Stimulated activated CD4-positive, alpha-beta T cell treated with anti-CD3 and anti-CD28 coated beads, TNF-alpha, amount 100 ng/mL, for 24 hours (primary cell): ENCODE results near the gene ZNF784.
A peak's percentile ranks its signal among the peaks of the same experiment; 100 is the strongest.
"Not testable (repeated sequence)": the region's sequence is repeated elsewhere in the genome, so short reads cannot be mapped to it uniquely, and the experiment has no call there.

Source experiments
- DNase-seq, 3 experiments: peaks; one replicate each; pipeline ENCODE4 v3.0.0-alpha.2; 2020; ENCODE audit warnings: low read depth in 3 of 3

Gene ZNF784

DNA sequence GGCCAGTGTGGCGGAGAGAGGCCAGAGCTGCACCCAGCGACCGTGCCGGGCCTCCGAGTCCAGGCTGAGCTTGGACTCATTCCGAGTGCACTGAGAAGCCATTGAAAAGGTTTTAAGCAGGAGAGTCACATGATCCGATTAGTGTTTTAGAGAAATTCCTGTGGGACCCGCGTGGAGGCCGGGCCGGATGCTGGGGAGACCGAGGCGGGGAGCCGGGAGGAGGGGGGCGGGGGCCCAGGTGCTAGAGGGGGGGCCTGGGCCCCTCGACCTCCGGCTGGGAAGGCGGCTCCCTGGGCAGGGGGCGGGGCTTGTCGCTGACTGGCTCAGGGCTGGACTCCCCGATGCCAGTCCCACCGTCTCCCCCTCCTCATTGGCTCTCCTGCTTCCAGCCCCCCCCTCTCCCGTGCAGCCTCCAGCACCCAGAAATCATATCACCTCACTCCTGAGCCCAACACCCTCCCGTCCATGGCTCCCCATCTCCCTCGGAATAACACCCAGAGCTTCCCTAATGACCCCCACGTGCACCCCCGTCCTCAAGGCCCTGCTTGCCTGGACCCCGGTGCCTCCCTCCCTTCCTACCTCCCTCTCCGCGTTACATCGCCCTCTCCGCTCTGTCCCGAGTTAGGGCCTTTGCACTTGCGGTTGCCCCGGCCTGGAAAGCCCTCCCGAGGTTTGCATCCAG, 38.6 kb downstream of the ZNF784 start:
- DNase-seq: peak in 2 of 3 experiments; percentile 41 to 59

DNA sequence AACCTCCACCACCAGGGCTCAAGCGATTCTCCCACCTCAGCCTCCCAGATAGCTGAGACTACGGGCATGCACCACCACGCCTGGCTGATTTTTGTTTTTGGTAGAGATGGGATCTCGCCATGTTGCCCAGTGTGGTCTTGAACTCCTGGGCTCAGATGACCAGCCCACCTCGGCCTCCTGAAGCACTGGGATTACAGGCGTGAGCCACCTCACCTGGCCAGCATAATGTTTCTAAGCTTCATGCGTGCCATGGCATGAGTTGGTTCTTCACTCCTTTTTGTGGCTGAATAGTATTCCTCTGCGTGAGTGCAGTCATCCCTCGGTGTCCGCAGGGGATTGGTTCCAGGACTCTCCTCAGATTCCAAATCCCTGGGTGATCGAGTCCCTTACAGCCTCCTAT, 39.5 kb downstream of the ZNF784 start:
- DNase-seq: no peak

DNA sequence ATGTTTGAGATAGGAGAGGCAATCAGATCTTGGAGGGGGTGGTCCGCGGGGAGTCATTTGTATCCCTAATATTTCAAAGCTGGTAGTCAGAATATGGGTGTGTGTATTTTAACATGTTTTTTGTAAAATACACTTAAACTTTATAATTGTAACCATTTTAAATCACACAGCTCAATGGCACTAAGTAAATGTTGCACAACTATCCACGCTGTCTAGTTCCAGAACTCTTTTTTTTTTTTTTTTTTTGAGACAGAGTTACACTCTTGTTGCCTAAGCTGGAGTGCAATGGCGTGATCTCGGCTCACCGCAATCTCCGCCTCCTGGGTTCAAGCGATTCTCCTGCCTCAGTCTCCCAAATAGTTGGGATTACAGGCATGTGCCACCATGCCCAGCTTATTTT, 40.5 kb downstream of the ZNF784 start:
- not testable (repeated sequence) for DNase-seq

DNA sequence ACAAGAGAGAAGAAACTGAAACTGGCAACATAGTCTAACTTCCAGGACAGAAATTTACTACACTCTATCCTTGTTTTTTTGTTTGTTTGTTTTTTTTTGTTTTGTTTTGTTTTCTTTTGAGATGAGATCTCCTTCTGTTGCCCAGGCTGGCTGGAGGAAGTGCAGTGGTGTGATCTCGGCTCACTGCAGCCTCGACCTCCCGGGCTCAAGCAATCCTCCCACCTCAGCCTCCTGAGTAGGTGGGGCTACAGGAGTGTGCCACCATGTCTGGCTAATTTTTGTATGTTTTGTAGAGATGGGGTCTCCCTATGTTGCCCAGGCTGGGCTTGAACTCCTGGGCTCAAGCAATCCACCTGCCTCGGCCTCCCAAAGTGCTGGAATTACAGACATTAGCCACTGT, 42.1 kb downstream of the ZNF784 start:
- DNase-seq: not testable (repeated sequence)

DNA sequence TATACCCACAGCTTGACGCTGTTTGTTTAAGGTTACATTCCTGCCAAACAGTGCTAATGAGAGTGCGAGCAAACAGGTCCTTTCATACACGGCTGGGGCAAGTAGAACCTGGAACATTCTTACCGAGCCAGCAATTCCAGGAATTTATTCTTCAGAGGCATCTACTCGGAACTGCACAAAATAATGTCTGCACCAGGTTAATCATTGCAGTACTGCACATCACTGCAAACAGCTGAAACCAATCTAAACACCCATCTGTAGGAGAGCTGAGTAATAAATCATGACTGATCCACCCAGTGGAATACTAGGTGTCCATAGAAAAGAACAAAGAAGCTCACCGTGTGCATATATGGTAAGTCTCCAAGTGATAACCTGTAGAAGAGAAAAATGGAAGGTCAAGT, 42.5 kb downstream of the ZNF784 start:
- no peak for DNase-seq

DNA sequence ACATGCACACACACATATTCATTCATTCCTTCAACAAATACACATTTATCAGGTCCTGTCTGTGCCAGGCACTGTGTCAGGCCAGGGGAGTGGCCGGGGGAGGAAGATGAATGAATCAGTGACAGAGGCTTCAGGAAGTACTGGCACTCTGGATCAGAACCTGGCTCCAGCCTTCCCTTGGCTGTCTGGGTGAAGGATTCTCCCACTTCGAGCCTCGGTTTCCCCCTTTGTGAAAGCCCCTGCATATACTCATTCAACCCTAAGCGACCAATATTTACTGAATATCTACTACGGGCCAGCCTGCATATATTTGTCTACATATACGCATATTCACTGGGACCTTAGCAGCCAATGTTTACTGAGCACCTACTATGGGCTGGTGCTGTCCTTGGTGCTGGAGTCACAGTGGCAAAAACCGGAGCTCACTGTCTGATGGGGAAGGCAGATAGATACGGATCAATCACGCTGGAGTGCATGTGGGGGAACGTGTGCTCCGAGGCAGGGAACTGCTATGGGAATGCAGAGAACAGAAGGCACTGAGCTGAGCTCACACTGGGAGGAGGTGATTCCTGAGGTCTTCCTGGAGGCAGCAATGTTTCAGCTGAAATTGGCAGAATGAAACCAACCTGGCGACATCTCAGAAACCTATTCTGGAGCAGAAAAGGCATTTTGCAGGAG, 43.1 kb downstream of the ZNF784 start:
- DNase-seq: peak in 1 of 3 experiments; percentile 16

DNA sequence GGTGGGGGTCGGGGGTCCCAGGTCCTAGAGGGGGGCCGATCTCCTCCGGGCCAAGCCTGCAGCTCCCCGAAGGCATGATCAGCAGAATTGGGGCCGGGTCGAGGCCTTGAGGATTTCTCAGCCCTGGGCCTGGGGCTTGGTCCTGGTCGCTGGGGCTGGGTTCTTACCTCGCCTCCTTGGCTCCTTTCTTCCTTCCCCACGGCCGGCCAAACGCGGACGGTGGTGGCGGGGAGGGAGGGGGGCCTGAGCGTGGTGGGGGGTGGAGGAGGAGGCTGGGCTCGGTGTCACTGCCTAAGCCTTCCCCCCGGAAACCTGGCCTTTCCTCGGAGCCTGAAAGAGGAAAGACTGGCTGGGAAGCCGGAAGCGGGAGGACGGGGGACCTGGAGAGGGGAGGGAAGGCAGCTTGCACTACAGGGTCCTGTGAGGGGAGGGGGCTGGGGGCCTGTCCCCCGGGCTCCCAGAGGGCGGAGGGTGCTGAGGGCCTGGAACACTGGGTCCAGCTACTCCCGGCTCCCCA, 43.7 kb downstream of the ZNF784 start, which contains the start of gene ZNF579:
Gene ZNF579 (minus strand): TSS at position 221 of the 517 bp plus-strand sequence. CDS start 1,209 bp downstream, outside the sequence.
- peak; percentile 72 to 84 (median 76) for DNase-seq

DNA sequence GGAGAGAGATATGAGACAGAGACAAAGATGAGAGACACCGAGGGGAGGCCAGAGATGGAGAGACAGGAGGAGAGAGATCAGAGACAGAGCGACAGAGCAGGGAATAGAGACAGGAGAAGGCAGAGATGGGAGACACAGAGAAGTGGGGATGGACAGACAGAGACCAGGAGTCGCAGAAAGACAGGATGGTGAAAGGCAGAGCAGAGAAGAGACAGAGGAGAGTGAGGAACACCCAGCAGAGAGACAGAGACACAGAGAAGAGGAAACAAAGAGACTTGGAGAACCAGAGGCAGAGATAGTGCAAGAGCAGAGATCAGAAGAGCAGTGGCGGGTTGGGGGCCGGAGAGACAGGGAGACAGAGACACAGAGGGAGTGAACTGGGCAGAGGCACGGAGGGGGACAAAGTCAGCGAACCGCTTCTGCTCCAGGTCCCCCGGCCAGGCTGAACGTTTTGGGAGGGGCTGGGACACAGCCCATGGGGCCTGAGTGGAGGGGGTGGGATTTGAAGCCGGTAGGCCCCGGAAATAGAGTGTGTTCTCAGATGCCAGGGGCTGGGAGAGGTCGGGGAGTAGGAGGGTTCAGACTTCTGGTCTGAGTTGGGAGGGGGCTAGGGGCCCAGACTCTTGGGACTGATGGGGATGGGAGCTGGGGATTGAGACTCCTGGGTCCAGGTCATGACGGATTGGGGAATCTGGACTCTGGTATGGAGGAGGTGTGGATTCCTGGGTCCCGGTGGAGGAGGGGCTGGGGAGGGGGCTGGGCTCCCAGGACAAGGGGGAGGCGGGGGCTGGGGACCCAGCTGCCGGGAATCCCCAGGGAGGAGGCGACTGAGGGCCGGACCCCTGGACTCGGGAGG, 44.4 kb downstream of the ZNF784 start:
- no peak for DNase-seq

DNA sequence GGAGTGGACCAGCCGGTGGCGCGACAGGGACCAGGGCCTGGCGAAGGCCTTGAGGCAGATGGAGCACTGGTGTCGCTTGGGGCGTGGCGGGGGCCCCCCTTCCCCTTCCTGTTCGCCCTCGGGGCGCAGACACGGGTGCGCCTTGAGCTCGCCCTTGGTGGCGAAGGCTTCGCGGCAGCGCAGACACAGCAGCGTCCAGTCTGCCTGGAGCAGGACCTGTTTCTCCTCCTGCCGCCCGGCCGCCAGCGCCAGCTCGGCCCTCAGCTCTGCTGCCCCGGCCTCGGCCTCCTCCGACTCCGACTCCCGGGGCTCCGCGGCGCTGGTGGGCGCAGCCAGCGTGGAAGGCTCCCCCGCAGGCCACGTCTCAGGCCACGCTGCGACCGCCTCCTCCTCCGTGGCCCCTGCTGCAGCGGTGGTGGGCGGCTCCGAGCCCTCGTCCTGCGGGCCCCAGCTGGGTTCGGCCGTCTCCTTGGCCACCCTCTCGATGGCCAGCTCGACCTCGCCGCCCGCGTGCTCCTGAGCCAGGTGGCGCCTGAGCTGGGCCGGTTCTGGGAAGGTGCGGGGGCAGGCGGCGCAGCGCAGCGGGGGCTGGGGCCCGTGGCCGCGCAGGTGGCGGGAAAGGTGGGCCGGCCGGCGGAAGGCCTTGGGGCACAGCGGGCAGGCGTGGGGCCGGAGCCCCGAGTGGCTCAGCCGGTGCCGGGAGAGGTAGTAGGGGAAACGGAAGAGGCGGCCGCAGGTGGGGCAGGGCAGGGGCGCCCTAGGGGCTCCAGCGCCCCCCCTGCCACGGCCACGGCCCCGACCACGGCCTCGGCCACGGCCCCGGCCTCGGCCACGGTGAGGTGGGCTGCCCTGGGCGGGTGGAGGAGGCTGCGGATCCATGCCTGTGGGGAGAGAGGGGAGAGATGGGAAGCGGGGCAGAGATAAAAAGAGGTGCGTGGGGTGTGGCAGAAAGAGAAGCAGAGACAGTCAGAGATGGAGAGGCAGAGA, 45.3 kb downstream of the ZNF784 start:
- DNase-seq: no peak

DNA sequence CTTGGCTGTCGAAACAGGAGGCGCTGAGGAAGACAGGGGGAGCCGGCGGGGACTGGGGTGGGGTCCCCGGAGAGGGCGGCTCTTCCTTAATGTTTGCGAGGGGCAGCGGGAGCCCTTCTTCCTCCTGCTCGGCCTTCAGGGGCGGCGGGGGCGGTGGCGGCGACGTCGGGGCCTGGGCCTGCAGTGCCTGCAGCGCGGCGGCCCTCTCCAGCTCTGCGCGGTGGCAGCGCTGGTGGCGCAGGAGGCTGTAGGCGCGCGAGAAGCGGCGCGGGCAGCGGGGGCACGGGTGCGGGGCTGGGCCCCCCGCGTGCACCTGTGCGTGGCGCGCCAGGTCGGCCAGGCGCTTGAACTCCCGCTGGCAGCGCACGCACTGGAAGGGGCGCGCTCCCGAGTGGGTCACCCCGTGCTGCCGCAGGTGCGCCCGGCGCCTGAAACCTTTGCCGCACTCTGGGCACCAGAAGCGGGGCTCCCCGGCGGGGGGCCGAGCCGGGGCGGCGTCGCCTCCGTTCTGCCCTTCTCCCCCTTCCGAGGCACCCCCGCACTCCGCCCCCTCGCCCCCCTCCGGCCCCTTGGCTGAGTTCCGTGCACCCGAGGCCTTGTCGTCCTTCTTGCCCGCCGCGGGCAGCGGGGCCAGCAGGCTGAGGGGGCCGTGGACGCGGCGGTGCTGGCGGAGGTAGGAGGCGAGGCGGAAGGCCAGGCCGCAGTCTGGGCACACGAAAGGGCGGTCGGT, 46.2 kb downstream of the ZNF784 start:
- no peak for DNase-seq

DNA sequence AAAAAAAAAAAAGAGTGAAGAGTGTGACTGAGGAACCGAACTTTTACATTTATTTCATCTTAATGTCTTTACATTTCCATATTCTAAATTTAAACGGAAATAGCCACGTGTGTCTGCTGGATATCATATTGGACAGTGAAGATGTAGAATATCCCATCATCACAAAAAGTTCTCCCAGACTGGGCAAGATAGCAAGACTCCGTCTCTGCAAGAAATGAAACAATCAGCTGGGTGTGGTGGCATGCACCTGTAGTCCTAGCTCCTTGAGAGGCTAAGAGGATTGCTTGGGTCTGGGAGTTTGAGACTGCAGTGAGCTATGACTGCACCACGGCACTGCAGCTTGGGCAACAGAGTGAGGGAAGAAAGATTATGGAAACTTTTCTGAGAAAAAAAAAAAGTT, 47.6 kb downstream of the ZNF784 start:
- no peak for DNase-seq

DNA sequence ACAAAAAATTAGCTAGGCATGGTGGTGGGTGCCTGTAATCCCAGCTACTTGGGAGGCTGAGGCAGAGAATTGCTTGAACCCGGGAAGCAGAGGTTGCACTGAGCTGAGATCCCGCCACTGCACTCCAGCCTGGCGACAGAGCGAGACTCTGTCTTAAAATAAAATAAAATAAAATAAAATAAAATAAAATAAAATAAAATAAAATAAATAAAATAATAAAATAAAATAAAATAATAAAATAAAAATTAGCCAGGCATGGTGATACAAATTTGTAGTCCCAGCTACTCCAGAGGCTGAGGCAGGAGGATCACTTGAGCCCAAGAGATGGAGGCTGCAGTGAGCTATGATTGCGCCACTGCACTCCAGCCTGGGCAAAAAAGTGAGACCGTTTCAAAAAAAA, 50.4 kb downstream of the ZNF784 start:
- DNase-seq: not testable (repeated sequence)
